GM12878 (cell line): ENCODE results near the gene ARVCF. TPM values are rescaled to one million over a fixed set of nuclear protein-coding genes. Genes with fewer than 3 reads are reported as not detected.

Source experiments
- ATAC-seq: fragments of 200-7000 bp; cut with Tn5 transposase; 3 replicates; pipeline ENCODE4 v1.9.1; 2020; ENCODE audit warnings: mild to moderate bottlenecking, moderate library complexity
- BruUV-seq: library from RNA; stranded (reverse); fragments of 400-500 nt; replicated peaks from 2 replicates; lab custom pipeline; 2021; lab: Mats Ljungman, UMichigan
- CTCF ChIA-PET: fragments of 300-600 bp; sonication (Branson Sonifier 250); formaldehyde crosslinking; extraction: SDS; loops from one replicate; lab custom pipeline; 2021; ENCODE audit warnings: inconsistent platforms; lab: Yijun Ruan, JAX
- POLR2A ChIA-PET: fragments of 350-600 bp; formaldehyde crosslinking; extraction: SDS; loops from one replicate; lab custom pipeline; 2021; ENCODE audit warnings: inconsistent platforms; lab: Charles Lee
- RAD21 ChIA-PET: fragments of 300-600 bp; sonication (Branson Sonifier 250); formaldehyde crosslinking; loops from one replicate; lab custom pipeline; 2023; ENCODE audit warnings: antibody characterized with exemption; ENCODE audit not compliant: unreplicated experiment; lab: Charles Lee
- SMC1A ChIA-PET: fragments of 300-600 bp; sonication (Branson Sonifier 250); formaldehyde crosslinking; loops from one replicate; lab custom pipeline; 2023; ENCODE audit not compliant: unreplicated experiment, uncharacterized antibody; lab: Charles Lee
- DNase-seq: peaks from one replicate; pipeline ENCODE4 v3.0.0-alpha.2; 2011; ENCODE audit warnings: low read depth, low spot score
- FAIRE-seq: peaks from 3 replicates; lab custom pipeline; 2011; peaks lifted over from hg19 to GRCh38; lab: Jason Lieb, UNC
- H2AFZ ChIP-seq: 2 replicates; pipeline ENCODE4 v1.6.0; 2011; ENCODE audit warnings: low read depth, low read length, control low read depth; ENCODE audit not compliant: control insufficient read depth
- H3K27ac ChIP-seq: 2 replicates; pipeline ENCODE4 v1.5.1; 2011; ENCODE audit warnings: control low read depth; ENCODE audit not compliant: control insufficient read depth, insufficient read depth
- H3K27me3 ChIP-seq, 2 experiments: replicated peaks in 1 of 2; 2 replicates each; pipeline versions ENCODE4 v1.6.0 to v1.6.1; 2011; ENCODE audit warnings: low read length in 1 of 2; ENCODE audit not compliant: control insufficient read depth in 2 of 2, insufficient read depth in 2 of 2
- H3K36me3 ChIP-seq, 2 experiments: 2 replicates each; pipeline ENCODE4 v1.5.1; 2011; ENCODE audit warnings: low read length in 1 of 2; ENCODE audit not compliant: control insufficient read depth in 2 of 2, insufficient read depth in 2 of 2
- H3K4me1 ChIP-seq: 2 replicates; pipeline ENCODE4 v1.6.1; 2011; ENCODE audit warnings: mild to moderate bottlenecking, low read length, moderate library complexity, mixed read lengths; ENCODE audit not compliant: control insufficient read depth, insufficient read depth
- H3K4me2 ChIP-seq: 2 replicates; pipeline ENCODE4 v1.6.0; 2011; ENCODE audit warnings: control low read depth; ENCODE audit not compliant: control insufficient read depth, insufficient read depth
- H3K4me3 ChIP-seq: fragments of 200-600 bp; sonication (generic); 2 replicates; pipeline ENCODE4 v1.5.1; 2016
- H3K79me2 ChIP-seq: 2 replicates; pipeline ENCODE4 v1.6.0; 2011; ENCODE audit warnings: low read length; ENCODE audit not compliant: control insufficient read depth, insufficient read depth
- H3K9ac ChIP-seq: 2 replicates; pipeline ENCODE4 v1.8.0; 2011; ENCODE audit warnings: low read length, control low read depth, mixed read lengths; ENCODE audit not compliant: control insufficient read depth, insufficient read depth
- H3K9me3 ChIP-seq: replicated peaks from 3 replicates; pipeline ENCODE4 v1.5.1; 2011; ENCODE audit warnings: mild to moderate bottlenecking, low read length; ENCODE audit not compliant: control insufficient read depth, insufficient read depth
- H4K20me1 ChIP-seq: 2 replicates; pipeline ENCODE4 v1.6.0; 2011; ENCODE audit not compliant: control insufficient read depth, insufficient read depth
- BACH1 ChIP-seq: fragments of 450-650 bp; IDR thresholded peaks from 2 replicates; pipeline ENCODE4 v1.6.1; 2017; ENCODE audit warnings: mild to moderate bottlenecking, borderline replicate concordance
- USF1 ChIP-seq: IDR thresholded peaks from 2 replicates; pipeline ENCODE4 v1.6.1; 2011; ENCODE audit warnings: borderline replicate concordance, low read depth, mild to moderate bottlenecking, moderate library complexity, mixed read lengths, low read length; ENCODE audit not compliant: insufficient read depth; ENCODE audit errors: extremely low read length
- WGBS: methylation state at CpG from one replicate; pipeline ENCODE4 v1.1.6; 2016; ENCODE audit warnings: low lambda C conversion rate; ENCODE audit not compliant: insufficient replicate concordance, insufficient coverage; ENCODE audit errors: missing lambda C conversion rate; 5-methylcytosine and 5-hydroxymethylcytosine counted together
- in situ Hi-C: fragments of 300-500 bp; cut with MboI; formaldehyde crosslinking; loops from 9 replicates; pipeline ENCODE4 v1.14.3; 2018; ENCODE audit warnings: mixed read lengths
- intact Hi-C: fragments of 100-400 bp; cut with micrococcal nuclease; formaldehyde crosslinking; loops from one replicate; pipeline ENCODE4 v1.14.2; 2022; ENCODE audit not compliant: unreplicated experiment
- polyA plus RNA-seq, 11 experiments: library from polyadenylated mRNA; depleted of rRNA in 4 of 11; unstranded in 6 of 11; stranded (reverse) in 5 of 11; fragments of >200 nt; fragmentation: Nextera tagmentation in 4 of 11; fragmentation: Illumina TruSeq in 1 of 11; extraction: Ambion mirVana in 4 of 11; extraction: Trizol in 1 of 11; gene quantifications; 1 replicate in 1 of 11; 2 replicates in 10 of 11; pipeline versions ENCODE4 v1.2.1 to v1.2.3, GENCODE V29; 2011 to 2016; ENCODE audit warnings: inconsistent platforms in 2 of 11, missing spikeins in 2 of 11, low read depth in 1 of 11
- total RNA-seq, 4 experiments: library from RNA; depleted of rRNA in 3 of 4; stranded (reverse); fragments of >200 nt in 3 of 4; fragmentation: Illumina TruSeq in 1 of 4; extraction: Trizol in 1 of 4; gene quantifications; 2 replicates each; pipeline versions ENCODE4 v1.2.1 to v1.2.3, GENCODE V29; 2013 to 2021

ARVCF gene
- total and polyA plus RNA-seq, 10 of the 15 experiments (the other 5 are each of a cell fraction or from before 2014, with no cell fraction given), result 0.13 to 1.9 (median 1.0) TPM; not detected in 2

- ChIA-PET RAD21 (no interaction called here), CTCF (no interaction called here), SMC1A (no interaction called here), POLR2A (no interaction called here)
- no peak overlapping the region for H3K4me3 ChIP-seq
- WGBS, result 93% methylated on average over 12 of the region's 12 CpGs
- no peaks in the 10 kb centered on the region for H3K9me3 ChIP-seq
- no peaks in the 10 kb centered on the region for H3K27me3 ChIP-seq
- FAIRE-seq (no peak), DNase-seq (no peak), ATAC-seq (no peak)
- no peak overlapping the region for H3K27ac ChIP-seq
- in situ Hi-C loops, result no loop called here
- H3K79me2 ChIP-seq, result no peaks in the 10 kb centered on the region
- H3K36me3 ChIP-seq, result peaks cover 2 to 3% of the 10 kb centered on the region in 2 experiments; a peak in 2 of 4 replicates
- H2AFZ ChIP-seq, result no peak overlapping the region
- intact Hi-C loops, result no loop called here
- no TSS peak for BruUV-seq
- TF ChIP-seq USF1 (no peak), BACH1 (no peak)
- H3K9ac ChIP-seq, result no peak overlapping the region
- no peak overlapping the region for H3K4me2 ChIP-seq
- no peaks in the 10 kb centered on the region for H3K4me1 ChIP-seq
- no peaks in the 10 kb centered on the region for H4K20me1 ChIP-seq
Measured at GRCh38 chr22:19963863-19964642, 52.6 kb downstream of the ARVCF start.
